NK-92 treated with Interleukin-12 subunit alpha and Interleukin-12 subunit beta, amount 100 ng/mL, for 24 hours (cell line): ENCODE results near the gene KIF1C.
"Not testable (repeated sequence)": the region's sequence is repeated elsewhere in the genome, so short reads cannot be mapped to it uniquely, and the experiment has no call there.

Experiments used
- DNase-seq: peaks from one replicate; lab custom pipeline; 2025; lab: John Stamatoyannopoulos, UW

KIF1C gene

DNA sequence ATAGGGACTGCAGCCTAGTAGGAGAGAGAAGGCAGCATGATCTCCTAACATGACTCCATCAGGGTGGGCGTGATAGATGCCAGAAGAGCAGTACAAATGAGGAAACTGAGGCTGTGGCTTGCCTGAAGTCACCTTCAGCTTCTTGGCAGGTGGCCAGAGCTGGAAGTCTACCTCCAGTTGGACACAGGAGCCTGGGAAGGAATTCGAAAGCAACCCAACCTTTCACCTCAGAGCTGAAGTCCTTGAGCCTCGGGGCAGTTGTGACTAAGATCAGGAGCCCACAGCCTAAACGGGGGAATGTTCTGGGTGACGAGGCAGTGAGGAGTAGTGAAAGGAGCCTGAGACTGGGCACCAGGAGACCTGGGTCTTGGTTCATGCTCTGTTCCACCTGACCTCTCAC lies 46.9 kb downstream of the KIF1C start:
- no peak for DNase-seq

DNA sequence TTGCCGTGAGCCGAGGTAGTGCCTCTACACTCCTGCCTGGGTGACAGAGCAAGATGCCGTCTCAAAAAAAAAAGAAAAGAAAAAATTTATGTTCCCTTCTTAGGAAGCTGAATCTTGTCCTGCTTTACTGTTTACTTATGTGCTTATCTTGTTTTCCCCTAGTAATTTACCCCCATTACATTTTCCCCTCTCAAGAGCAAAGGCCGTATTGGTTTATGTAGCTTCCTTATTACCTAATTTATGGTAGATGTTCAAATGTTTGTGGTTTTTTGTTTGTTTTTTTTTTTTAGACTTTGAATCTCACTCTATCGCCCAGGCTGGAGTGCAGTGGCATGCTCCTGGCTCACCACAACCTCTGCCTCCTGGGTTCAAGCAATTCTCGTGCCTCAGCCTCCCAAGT lies 47.7 kb downstream of the KIF1C start:
- DNase-seq, result no peak

DNA sequence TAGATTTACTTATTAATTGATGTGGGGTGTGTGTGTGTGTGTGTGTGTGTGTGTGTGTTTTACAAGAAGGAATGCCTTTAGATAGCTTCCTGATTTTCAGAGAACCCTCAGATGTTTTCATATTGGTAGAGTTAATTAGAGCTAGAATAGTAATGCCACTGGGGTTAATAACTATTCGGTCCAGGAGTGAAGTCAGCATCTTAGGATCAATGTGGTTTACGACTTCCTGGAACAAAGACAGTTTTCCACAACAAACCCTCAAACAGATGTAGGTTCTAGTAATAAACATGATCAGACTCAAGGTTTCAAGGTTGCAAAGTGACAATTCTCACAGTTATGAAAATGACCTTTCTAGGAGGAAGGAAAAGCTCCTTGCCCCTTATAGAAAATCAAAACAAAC lies 49.7 kb downstream of the KIF1C start:
- no peak for DNase-seq

DNA sequence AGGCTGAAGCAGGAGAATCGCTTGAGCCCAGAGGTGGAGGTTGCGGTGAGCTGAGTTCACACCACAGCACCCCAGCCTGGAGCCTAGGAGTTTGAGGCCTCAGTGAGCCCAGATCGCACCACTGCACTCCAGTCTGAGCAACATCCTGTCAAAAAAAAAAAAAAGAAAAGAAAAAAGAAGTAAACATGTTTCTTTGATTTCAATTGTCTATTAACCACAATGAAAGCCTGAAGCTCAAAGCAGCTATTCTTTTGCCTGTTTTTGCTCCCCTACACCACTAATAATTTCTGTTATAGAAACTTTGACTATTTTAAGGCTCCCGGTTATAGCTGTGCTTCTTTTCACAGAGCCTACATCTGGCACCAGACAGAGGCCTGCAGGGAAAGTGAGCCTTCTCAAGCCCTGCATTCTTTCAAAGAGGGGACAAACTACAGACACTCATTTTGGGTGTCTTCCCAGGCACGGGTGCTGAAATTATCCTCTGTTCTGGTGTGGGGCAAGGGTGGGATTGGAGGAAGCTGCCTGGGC lies 51.6 kb downstream of the KIF1C start:
- no peak for DNase-seq

DNA sequence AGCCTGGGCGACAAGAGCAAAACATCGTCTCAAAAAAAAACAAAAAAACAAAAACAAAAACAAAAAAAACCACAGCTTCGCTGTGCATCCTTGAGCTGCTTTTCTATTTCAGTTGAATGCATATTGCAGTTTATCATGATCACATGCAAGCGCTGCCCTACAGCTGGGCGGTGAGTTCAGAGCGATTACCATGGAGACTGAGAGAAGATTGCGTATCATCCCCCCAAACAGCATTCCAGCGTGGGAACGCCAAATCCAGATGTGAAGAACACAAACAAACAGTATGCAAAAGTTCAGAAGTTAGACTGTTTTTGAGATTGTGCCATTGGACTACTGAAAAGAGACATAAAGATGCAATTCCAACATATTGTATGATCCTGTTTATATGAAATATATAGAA lies 52.5 kb downstream of the KIF1C start:
- DNase-seq, result no peak

DNA sequence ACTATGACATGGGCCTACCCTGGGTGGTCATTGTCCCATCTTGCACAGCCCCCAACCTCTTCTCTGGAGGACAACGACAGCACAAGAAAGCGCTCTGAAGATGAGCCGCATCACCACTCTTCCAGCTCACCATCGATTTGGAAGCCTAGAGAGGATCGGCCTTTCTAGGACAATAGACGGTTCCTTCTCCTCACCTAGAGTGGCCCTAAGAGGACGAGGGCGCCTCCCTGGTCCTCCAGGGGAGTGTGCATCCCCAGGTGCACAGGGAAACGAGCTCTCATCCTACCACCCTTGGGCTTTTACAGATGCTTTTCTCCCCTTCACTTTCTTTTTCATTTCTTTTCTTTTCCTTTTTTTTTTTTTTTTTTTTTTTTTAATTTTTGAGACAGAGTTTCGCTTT lies 57.8 kb downstream of the KIF1C start:
- no peak for DNase-seq

DNA sequence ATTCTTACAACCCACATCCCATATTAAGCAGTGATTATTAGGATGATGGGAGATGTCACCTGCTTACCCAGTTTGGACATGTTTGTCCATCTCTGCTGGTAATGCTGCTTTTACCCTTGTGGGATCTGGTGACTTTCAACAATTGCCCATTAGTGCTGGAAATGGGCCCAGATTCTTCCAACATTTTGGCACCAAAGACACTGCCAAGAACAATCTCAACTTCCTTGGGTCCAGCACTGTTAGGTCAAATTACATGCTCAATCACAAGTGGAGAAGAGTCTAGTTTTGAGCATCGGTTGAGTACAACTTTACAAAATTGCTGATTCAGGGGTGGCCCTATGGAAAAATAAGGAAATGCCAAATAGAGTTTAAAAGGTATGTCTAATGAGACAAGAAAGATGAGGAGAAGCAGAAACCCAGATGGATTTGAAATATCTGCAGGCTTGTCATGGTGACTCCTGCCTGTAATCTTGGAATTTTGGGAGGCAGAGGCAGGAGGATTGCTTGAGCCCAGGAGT lies 67.5 kb downstream of the KIF1C start:
- no peak for DNase-seq

DNA sequence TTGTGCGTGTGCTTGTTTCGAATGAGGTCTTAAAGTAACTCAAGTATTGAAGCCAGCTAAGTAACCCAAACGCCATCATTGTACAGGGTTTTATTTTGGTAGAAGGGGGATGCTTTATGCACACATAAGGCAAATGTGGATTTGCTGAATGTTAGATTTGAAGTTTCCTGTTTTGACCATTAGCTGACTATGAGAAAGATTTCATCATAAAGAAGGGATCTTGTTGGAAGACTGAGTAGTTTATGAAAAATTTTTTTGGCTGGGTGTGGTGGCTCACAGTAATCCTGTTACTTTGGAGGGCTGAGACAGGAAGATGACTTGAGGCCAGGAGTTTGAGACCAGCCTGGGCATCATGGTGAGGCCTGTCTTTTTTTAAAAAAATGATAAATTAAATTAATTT lies 70.5 kb downstream of the KIF1C start:
- DNase-seq, result no peak

DNA sequence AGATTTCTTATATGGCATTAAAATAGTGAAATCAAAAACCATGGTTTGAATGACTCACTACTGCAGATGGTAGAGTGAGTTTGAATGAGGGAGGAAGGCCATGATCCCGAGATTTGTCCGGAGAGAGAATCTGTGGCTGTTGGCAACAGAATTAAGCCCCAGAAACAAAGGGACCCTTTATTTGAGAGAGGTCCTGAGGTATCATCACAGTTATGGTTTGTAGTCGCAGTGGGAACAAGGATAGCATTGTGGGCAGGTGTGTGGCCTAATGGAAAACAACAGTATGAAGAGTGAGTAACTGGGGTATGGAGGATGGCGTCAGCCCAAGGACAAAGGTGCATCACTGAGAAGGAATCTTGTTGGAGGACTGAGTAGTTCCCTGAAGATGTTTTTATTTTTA lies 72.0 kb downstream of the KIF1C start:
- no peak for DNase-seq

DNA sequence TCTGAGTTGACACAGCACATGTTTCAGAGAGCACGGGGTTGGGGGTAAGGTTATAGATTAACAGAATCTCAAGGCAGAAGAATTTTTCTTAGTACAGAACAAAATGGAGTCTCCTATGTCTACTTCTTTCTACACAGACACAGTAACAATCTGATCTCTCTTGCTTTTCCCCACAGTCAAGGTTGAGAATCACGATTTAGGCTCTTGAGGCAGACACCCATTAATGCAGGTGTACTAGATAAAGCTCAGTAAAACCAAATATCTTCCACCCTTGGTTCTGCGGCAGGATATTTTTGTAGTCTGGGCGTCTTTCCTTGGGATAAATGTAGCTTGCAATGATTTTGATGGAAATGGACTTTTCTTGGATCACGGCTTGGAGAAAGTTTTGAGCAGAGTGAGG lies 77.7 kb downstream of the KIF1C start:
- DNase-seq, result not testable (repeated sequence)

DNA sequence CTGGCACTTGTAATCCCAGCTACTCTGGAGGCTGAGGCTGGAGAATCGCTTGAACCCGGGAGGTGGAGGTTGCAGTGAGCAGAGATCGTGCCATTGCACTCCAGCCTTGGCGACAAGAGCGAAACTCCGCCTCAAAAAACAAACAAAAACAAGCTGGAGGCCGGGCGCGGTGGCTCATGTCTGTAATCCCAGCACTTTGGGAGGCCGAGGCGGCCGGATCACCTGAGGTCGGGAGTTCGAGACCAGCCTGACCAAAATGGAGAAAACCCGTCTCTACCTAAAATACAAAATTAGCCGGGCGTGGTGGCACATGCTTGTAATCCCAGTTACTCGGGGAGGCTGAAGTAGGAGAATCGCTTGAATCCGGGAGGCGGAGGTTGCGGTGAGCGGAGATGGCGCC lies 79.5 kb downstream of the KIF1C start:
- not testable (repeated sequence) for DNase-seq

DNA sequence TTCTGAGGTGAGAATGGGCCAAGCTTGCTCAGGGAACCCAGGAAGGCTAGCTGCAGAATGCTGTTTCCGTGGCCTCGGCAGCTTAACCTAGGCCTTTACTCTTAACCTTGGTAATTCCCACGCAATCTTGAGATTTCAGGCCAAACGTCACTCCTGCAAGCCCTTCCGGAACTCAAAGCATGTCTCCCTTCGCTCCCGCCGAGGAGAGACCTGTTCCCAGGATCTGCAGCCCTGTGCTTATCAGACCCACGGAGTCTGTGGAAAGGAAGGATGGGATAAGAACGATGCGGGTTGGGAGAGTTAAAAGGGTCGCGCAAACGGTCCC lies 80.0 kb downstream of the KIF1C start:
- DNase-seq, result no peak
